Activated CD8-positive, alpha-beta memory T cell treated with anti-CD3 and anti-CD28 coated beads, Interleukin-2, amount 50 U/mL, for 4 hours (primary cell): ENCODE data around the gene MTUS2.
"Not testable (repeated sequence)": the region's sequence is repeated elsewhere in the genome, so short reads cannot be mapped to it uniquely, and the experiment has no call there.

Source experiments
- DNase-seq: peaks from one replicate; pipeline ENCODE4 v3.0.0-alpha.2; 2020

The MTUS2 gene

DNA sequence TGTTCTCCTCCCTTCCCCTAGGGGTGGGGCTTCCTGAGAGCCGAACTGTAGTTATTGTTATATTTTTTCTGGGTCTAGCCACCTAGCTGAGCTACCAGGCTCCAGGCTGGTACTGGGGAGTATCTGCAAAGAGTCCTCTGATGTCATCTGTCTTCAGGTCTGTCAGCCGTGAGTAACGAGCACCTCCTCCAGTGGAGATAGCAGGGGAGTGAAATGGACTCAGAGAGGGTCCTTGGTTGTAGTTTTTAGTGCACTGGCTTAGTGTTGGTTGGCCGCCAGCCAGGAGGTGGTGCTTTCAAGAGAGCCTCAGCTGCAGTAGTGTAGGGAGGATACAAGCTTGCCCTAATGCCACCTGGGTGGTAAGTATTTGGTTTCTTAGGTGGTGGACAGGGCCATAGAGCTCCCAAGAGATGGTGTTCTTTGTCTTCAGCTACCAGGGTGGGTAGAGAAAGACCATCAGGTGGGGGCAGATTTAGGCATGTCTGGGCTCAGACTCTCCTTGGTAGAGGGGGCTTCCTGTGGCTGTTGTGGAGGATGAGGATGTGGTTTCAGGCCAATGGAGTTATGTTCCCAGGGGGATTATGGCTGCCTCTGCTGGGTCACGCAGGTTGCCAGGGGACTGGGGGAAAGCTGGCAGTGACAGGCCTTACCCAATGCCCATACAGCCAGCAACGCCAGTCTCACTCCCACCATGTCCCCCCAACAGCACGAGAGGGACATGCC lies 525.9 kb downstream of the MTUS2 start:
- not testable (repeated sequence) for DNase-seq

DNA sequence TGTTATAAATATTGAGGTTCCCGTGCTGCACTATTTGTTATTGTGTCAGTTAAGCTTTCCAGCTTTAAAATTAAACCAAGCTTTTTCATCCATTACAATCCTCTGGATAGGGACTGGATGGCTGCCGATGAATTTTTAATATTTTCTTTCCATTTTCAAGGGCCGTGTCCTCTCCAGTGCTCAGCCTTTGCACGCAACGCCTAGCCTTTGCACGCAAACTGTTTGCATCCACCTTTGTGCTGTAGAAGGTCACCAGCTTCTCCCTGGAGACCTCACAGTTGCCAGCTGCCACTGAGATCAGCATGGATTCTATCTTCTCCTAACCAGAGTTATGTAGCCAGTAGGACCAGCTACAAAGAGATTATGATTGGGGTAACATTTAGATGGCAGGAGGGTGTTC lies 534.9 kb downstream of the MTUS2 start:
- no peak for DNase-seq

DNA sequence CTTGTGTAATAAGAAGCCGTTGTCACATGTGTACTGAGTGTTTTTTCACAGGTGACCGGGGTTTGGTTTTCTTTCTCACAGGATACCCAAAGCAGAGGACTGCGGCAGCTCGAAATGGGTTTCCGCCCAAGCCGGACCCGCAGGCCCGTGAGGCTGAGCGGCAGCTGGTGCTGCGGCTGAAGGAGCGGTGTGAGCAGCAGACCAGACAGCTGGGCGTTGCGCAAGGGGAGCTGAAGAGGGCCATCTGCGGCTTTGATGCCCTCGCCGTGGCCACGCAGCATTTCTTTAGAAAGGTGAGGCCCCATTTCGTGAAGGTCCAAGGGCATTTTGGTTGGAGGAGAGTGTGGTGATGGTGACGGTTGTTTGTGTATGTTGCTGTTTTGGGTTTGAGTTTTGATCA lies 539.0 kb downstream of the MTUS2 start:
- no peak for DNase-seq

DNA sequence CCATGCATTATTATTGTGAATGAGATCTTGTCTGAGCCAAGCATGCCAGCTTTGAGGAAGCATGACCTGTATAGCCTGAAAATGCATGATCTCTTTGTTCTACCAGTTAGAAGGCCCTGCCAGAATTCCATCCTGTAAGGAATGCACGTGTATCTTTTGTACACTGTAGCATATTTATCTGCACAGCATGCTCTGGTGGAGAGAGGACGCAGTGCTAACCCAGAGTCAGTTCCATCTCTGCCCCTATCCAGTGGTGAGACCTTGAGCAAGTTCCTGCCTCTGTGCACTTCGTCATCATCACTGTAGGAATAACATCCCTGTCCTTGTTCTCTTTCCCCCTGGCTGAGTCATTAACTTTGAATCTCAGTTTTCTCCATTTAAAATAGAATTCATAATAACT lies 541.6 kb downstream of the MTUS2 start:
- DNase-seq = no peak

DNA sequence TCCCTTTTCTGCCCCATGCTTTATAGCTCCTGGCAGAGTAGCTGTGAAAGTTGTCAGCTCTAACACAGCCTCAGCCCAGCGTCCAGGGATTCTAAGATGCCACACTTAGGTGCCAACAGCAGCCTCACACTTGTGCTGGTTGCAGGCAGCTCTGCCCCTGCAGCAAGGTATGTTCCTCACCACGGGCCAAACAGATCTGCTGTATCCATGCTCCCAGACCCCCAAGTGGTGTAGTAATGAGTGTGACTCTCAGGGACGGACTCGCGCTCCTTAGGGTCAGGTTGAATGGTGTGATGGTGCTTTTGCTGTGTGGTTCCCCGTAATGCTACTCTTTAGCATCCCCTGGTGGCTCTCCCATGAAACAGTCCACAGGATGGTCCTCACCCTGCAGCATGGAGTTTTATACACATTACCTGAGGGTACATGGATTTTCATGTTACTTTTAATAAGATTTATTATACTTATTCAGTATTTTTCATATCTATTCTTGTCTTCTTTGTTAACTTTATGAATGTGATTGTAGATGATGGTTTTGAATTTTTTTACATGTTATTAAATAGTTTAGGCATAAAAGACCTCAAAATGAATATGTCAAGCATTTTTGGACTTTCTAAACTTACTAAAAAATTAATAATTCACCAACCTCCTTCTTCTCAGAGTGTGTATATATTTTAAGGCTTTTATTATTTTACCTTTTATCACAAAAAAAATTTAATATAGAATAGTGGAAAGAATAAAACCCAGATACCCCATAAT lies 542.9 kb downstream of the MTUS2 start:
- DNase-seq = peak; percentile 25

DNA sequence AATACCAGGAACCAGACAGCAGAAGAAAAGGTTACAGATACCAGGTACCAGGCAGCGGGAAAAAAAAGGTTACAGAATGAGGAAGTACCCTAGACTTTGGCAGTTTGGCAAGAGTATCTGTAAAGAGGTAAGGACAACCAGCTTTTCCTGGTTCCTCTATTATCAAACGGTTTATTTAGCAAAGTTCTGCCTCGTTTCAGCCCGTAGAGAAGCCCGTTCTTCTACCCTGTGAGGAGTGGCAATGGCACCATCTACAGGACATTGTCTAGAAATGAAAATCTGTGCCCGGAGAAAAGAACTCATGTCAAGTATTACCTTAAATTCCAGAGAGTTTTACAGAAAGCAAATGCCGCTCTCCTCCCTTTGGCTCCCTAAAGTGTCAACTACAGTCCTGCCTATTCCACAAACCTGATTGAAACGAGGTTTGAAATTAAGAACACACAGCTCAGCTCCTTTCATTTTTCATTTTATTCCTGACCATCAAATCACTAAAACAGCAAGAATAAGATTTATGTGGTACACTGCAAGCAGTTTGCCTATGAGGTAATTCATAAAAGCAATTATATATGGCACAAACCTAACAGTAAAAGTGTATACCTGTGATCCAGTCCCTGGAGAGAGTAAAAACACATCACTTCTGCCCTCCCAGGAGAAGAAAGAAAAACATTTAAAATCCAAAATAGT lies 549.1 kb downstream of the MTUS2 start:
- no peak for DNase-seq

DNA sequence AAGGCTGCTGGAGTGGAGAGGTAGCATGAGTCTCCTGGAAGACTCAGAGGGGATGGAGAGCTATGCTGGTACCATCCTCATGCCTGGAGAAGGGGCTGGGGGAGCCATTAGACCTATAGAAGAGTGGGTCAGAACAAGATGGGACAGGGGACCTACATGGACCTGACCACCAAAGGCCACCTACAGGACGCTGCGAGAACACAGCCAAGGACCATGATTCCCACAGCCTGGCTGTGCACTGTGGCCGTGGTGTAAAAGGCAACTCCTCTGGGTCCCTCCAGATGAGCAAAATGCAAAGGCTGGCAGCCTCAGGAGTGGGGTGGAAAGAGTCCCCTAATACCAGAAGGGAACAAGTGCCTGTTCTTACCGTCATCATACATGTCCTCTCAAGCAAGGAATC lies 559.1 kb downstream of the MTUS2 start:
- DNase-seq = no peak

DNA sequence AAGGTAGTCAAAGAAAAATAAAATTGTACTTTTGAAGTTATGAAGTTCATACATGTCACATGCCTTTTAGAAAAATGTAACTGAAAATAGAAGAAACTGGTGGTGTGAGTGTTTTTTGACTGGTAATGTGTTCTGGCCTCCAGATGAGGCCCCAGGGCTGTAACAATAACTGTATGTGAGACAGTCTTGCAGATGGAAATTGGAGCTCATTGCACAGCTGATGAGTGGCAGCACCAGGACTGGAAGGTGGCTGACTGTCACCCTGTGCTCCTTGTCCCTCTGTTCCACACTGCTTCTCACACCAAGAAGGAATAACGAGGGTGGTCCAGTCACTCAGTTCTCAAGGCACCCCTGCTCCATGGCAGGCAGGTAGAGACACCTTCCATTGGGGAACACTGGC lies 559.7 kb downstream of the MTUS2 start:
- no peak for DNase-seq

DNA sequence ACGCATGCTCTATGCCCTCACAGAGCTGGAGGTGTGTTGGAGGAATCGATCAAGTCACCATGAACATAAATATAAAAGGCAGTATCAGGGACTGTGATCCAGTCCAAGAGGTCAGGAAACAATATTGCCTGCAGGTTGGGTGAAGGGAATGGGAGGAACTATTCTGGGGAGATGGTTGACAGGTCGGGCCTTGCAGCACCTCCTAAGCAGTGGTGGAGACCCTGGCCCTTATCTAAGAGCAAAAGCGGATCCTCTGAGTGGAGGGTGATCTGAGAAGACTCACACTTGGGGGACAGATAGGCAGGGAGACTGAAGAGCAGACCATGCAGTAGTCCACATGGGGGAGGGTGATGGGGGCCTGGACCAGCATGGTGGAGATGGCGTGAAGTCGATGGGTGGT lies 561.9 kb downstream of the MTUS2 start:
- DNase-seq = no peak

DNA sequence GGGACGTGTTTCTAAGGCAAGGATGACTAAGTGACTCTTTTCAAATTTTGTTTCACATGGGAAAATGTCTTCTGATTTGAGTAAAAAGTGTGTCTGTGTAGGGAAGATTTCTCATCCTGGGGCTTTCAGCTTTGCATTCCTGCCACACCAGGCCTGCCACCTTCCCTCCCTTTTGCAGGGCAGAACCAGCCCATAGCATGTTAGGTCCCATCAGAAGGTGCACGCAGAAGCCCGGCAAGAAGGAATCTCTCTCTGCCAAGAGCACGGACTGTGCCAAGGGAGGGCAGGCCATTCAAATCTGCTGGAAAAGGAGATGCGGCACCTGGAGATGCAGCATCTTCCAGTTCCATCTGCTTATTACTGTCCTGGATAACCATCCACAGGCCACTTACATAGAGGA lies 563.3 kb downstream of the MTUS2 start:
- DNase-seq = no peak

DNA sequence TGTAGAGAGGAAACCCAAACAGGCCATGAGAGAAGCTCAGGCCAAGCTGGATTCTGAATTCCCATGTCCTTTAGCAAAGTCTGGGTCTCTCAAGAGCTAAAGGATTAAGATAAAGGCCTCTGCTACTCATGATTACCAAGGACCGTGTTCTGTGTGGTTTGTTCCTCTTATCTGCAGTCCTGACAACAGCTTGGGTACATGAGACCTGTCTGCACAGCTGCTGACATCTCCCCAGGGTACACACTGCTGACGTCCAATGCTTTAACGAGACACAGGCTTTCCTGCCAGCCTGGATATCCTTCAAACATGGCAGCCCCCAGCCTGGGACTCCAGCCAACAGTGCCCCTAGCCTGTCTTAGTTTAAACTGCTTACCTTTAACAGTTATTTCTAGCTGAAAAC lies 564.3 kb downstream of the MTUS2 start:
- no peak for DNase-seq

DNA sequence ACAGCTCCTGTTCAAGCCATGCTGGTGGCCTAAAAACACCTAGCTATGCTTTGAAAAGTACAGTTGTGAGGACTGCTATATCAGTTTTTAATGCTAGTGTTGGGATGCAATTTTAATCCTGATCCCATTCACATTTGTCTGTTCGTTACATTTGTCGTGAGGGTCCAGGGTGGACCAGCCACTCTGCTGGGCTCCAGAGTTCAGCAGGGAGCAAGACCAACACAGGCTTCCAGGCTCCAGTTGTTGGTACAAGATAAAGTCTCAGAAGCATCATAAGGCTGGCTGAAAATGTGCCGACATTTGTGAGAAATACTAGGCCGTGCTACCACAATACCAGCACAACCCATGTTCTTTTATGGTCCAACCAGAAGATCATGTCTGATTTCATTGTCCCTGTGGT lies 564.7 kb downstream of the MTUS2 start:
- DNase-seq = no peak

DNA sequence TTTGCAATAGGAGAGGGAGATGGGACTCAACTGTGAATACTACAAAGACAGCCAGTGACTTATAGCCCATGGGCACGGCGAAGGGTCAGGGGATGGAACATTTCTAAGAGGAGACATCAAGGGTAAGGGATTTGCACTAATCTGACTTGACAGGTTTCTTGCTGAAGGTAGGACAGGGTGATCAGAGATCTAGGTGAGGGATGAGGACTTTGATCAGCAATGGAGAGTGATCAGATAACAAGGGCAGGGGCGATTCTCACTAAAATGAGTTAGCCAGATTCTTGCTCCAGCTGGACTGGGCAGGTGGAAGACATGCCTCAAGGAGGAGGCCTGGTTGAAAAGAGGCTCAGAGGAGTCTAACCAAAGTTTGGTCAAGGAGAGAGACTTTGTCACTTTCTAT lies 566.1 kb downstream of the MTUS2 start:
- no peak for DNase-seq

DNA sequence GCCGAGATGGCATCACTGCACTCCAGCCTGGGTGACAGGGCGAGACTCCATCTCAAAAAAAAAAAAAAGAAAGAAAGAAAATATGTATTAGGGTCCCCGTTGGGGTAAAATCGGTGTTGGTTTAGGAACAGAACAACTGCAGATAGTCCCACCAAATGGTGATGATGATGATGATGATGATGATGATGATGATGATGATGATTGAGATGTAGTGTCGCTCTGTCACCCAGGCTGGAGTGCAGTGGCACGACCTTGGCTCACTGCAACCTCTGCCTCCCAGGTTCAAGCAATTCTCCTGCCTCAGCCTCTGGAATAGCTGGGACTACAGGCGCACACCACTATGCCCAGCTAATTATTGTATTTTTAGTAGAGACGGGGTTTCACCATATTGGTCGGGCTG lies 570.5 kb downstream of the MTUS2 start:
- not testable (repeated sequence) for DNase-seq

DNA sequence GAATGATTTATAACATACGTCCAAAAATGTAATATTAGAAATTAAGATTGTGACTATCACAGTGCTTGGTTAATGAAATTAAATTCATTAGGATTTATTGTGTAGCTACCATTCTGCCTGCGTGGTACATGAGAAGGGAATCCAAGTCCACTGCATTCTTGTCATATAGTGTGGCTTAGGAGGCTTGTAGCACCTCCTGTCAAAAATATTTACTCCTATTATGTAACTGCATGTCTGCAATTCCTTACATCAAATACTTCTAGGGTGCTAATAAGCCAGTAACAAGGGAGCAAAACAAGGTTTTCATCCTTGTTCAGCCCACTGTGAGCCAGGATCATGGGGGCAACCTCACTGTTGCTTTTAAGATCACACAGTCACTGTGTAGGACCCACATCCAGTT lies 576.3 kb downstream of the MTUS2 start:
- no peak for DNase-seq

DNA sequence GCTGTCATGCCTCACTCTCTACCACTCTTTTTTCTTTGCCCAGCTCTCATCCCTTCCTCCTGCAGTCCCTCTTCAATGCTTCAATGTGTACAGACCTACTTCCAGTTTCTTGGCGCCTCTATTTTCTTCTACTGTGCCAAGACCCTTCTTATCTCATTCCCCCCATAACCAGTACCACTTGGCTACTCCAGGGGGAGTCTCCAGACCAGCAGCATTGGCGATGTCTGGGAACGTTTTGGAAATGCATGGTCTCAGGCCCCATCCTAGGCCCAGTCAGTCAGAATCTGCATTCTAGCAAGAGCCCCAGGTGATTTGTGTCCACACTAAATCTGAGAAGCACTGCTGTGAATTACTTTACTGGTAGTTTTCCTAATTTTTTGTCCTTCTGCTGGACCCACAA lies 577.1 kb downstream of the MTUS2 start:
- DNase-seq = no peak

DNA sequence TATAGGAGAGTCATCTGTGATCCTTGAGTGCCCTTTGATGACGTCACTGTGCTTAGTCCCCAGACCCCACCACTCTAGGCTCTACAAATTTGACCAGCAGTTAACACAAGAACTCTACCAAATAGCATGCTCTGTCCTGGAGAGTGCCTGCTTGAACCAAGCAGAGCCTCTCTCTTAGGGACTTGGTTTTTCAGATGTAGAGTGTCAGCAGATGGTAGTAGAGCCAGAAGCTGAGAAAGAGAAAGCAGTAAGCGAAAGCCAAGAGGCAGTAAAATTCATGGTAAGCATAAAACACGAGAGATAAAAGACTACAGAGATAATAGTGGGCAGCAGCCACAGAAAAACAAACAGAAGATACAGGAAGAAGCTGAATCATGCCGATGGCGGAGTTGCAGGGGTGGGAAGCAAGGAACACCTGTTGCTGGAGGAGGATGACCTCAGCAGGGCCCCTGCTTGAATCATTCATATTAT lies 582.1 kb downstream of the MTUS2 start:
- no peak for DNase-seq

DNA sequence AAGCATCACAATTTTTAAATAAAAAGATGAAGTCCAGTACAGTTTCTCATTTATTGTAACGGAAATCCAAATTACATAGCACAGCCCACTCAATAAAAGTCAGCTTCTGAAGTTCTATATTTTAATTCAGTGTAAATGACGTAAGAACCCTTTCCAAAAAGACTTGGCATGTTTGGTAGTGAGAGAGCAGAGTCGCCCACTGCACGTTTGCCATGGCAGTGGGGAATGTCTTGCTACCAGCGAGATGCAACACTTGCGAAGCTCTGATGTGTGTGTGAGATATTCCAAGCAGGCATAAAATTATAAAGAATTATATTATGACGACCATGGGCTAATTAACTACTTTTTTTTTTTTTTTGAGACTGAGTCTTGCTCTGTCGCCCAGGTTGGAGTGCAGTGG lies 585.3 kb downstream of the MTUS2 start:
- no peak for DNase-seq

DNA sequence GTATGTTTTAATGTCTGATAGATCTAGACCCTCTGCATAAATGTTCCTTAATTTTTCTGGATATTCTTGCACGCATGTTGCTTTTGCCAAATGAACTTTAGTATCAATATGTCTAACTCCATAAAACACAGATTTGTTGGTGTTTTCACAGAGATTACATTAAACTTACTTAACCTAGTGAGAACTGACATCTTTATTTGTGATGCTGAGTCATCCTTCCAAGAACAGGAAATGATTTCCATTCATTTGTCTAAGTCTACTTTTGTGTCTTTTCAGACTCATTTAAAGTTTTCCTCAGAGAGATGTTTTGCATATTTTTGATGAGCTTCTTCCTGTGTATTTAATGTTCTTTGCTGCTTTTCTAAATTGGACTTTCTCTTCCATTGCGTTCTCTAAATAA lies 591.3 kb downstream of the MTUS2 start:
- no peak for DNase-seq

DNA sequence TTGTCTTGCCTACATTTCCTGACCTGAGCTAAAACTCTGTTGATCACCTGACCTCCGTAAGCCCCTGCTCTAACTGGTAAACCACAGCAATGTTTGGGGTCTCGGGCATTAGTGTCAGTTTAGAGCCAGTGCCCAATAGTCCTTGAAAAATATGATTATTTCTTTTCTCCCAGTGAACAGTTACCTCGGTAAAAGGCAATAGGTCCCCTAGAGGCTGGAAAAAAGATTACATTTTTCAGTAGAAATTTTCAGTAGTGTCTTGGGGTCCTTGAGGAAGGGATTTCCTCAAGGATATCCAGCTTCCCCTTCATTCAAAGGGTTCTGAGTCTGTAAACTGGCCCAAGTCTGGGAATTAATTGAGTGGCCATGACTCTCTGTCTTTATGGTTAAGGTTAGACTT lies 597.9 kb downstream of the MTUS2 start:
- no peak for DNase-seq

DNA sequence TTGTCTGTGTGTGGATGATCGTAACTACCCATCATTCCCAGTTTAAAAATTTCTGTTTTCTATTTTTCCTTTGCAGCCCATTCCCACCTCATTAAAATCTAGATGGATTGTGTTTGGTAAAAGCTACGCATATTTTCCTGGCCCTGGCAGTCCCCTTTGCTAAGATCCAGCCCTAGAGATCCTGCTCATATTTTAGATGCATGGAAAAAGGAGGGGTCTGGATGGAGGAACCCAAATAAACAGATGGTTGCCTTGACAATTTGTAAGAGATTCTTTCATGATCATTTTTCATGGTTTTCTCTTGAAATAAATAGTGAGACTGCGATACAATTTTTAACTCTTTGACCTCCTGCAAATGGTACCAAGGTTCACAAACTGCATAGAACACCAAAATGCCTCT lies 601.0 kb downstream of the MTUS2 start:
- no peak for DNase-seq

DNA sequence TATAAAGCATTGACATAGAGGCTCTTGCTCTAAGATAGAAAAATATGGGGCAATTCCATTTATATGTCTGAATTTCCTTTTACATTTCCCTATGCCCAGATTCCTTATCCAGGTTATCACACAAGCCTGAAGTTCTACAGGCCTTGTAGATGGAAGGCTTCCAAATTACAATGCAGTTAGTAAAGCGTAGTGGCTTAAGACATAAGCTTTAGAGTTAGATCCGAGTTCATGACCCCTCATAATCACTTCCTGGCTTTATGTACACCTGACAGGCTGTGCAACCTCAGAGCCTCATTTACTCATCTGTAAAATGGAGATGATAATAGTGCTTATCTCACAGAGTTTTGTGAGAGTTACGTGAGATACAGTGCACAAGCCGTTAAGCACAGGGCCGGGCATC lies 601.9 kb downstream of the MTUS2 start:
- DNase-seq = no peak

DNA sequence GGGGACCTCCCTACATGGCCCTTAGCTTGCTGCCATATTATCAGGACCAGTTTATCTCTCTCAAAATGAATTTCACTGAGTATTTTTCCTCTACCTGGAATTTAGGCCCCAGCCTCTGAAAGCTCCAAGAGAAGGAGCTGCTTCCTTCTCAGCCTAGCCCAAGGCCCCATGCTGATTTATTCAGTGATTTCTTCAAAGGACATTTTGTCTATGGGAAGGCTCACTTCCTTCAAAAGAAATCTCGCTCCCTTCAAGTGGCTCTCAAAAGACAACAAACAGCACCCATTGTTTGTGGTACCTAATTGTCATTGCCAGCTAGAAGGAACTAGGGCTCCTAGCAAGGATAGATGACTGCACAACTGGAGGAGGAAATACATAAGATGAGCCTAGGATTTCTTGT lies 602.9 kb downstream of the MTUS2 start:
- no peak for DNase-seq

DNA sequence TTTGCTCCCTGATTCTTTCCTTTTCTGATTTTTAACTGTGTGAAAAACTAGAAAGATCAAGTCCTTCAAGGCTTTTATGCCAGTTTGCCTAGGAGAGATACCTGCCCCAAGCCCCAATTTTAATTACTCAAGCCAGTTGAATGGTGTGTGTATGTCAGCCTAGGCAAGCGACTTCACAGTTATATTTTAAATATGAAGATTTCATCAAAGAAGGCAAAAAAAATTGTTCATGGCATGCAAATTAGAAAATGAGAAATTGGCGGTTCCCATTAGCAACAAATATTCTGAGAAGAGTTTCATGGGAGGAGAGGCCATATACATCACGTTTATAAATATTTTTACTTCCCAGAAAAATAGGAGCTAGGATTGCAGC lies 607.8 kb downstream of the MTUS2 start:
- no peak for DNase-seq
